HEK293 (cell line): Measurements from ENCODE around the gene FTO.

Experiments used
- KLF1 ChIP-seq: fragments of 450-650 bp; formaldehyde crosslinking; IDR thresholded peaks from 2 replicates; pipeline ENCODE4 v1.5.1; 2016; ENCODE audit warnings: missing biosample characterization, missing genetic modification characterization
- MEIS1 ChIP-seq: sonication (generic); formaldehyde crosslinking; IDR thresholded peaks from 2 replicates; pipeline ENCODE4 v1.8.1; 2022; ENCODE audit warnings: missing genetic modification reagents, mild to moderate bottlenecking, borderline replicate concordance
- OSR2 ChIP-seq: fragments of 450-650 bp; formaldehyde crosslinking; IDR thresholded peaks from 2 replicates; pipeline ENCODE4 v1.5.1; 2016; ENCODE audit warnings: missing biosample characterization, missing genetic modification characterization
- SCRT1 ChIP-seq: fragments of 450-650 bp; formaldehyde crosslinking; IDR thresholded peaks from 2 replicates; pipeline ENCODE4 v1.5.1; 2016; ENCODE audit warnings: missing biosample characterization, missing genetic modification characterization, borderline replicate concordance
- YY1 ChIP-seq: fragments of 450-650 bp; formaldehyde crosslinking; IDR thresholded peaks from 2 replicates; pipeline ENCODE4 v1.5.1; 2018; ENCODE audit warnings: missing biosample characterization, missing genetic modification characterization
- ZFP37 ChIP-seq: fragments of 450-650 bp; formaldehyde crosslinking; IDR thresholded peaks from 2 replicates; pipeline ENCODE4 v1.5.1; 2016; ENCODE audit warnings: missing biosample characterization, missing genetic modification characterization
- ZNF157 ChIP-seq: fragments of 450-650 bp; formaldehyde crosslinking; IDR thresholded peaks from 2 replicates; pipeline ENCODE4 v1.5.1; 2016; ENCODE audit warnings: missing biosample characterization, missing genetic modification characterization
- ZNF174 ChIP-seq: fragments of 450-650 bp; formaldehyde crosslinking; IDR thresholded peaks from 2 replicates; pipeline ENCODE4 v1.5.0; 2017; ENCODE audit warnings: missing biosample characterization, mild to moderate bottlenecking, missing genetic modification characterization
- ZNF239 ChIP-seq: fragments of 450-650 bp; formaldehyde crosslinking; IDR thresholded peaks from 2 replicates; pipeline ENCODE4 v1.5.1; 2016; ENCODE audit warnings: missing biosample characterization, missing genetic modification characterization
- ZNF37A ChIP-seq: fragments of 450-650 bp; IDR thresholded peaks from 2 replicates; pipeline ENCODE4 v1.5.1; 2018; ENCODE audit warnings: missing biosample characterization, missing genetic modification characterization
- ZNF416 ChIP-seq: fragments of 450-650 bp; formaldehyde crosslinking; IDR thresholded peaks from 2 replicates; pipeline ENCODE4 v1.5.1; 2016; ENCODE audit warnings: missing biosample characterization, missing genetic modification characterization
- ZNF473 ChIP-seq: fragments of 450-650 bp; formaldehyde crosslinking; IDR thresholded peaks from 2 replicates; pipeline ENCODE4 v1.5.1; 2017; ENCODE audit warnings: missing biosample characterization, missing genetic modification characterization
- ZNF596 ChIP-seq: fragments of 450-650 bp; IDR thresholded peaks from 2 replicates; pipeline ENCODE4 v1.5.0; 2018; ENCODE audit warnings: missing biosample characterization, mild to moderate bottlenecking, missing genetic modification characterization, moderate library complexity
- ZNF610 ChIP-seq: fragments of 450-650 bp; formaldehyde crosslinking; IDR thresholded peaks from 2 replicates; pipeline ENCODE4 v1.5.1; 2016; ENCODE audit warnings: missing biosample characterization, missing genetic modification characterization, borderline replicate concordance
- ZNF654 ChIP-seq: fragments of 450-650 bp; formaldehyde crosslinking; IDR thresholded peaks from 2 replicates; pipeline ENCODE4 v1.5.1; 2016; ENCODE audit warnings: low read depth, missing biosample characterization, missing genetic modification characterization
- ZNF658 ChIP-seq: fragments of 450-650 bp; formaldehyde crosslinking; IDR thresholded peaks from 2 replicates; pipeline ENCODE4; 2016; ENCODE audit warnings: missing biosample characterization, missing genetic modification characterization
- ZNF670 ChIP-seq: fragments of 450-650 bp; formaldehyde crosslinking; IDR thresholded peaks from 2 replicates; pipeline ENCODE4 v1.5.1; 2016; ENCODE audit warnings: missing biosample characterization, missing genetic modification characterization, low read depth
- ZNF76 ChIP-seq: fragments of 450-650 bp; formaldehyde crosslinking; IDR thresholded peaks from 2 replicates; pipeline ENCODE4; 2016; ENCODE audit warnings: low read depth, missing biosample characterization, missing genetic modification characterization, borderline replicate concordance
- ZNF776 ChIP-seq: fragments of 450-650 bp; formaldehyde crosslinking; IDR thresholded peaks from 2 replicates; pipeline ENCODE4 v1.5.0; 2017; ENCODE audit warnings: missing biosample characterization, missing genetic modification characterization, borderline replicate concordance
- ZNF830 ChIP-seq: fragments of 450-650 bp; IDR thresholded peaks from 2 replicates; pipeline ENCODE4 v1.5.0; 2018; ENCODE audit warnings: missing biosample characterization, missing genetic modification characterization, low read depth, mild to moderate bottlenecking, moderate library complexity
- ZNF843 ChIP-seq: fragments of 450-650 bp; formaldehyde crosslinking; IDR thresholded peaks from 2 replicates; pipeline ENCODE4 v1.5.1; 2016; ENCODE audit warnings: missing biosample characterization, missing genetic modification characterization
- TF ChIP-seq, protein P1 (sequence below): fragments of 450-650 bp; formaldehyde crosslinking; IDR thresholded peaks from 2 replicates; pipeline ENCODE4 v1.5.1; 2016; ENCODE audit warnings: missing biosample characterization, missing genetic modification characterization
- TF ChIP-seq, protein P2 (sequence below): fragments of 450-650 bp; formaldehyde crosslinking; IDR thresholded peaks from 2 replicates; pipeline ENCODE4 v1.5.1; 2017; ENCODE audit warnings: missing biosample characterization, missing genetic modification characterization
- TF ChIP-seq, protein P3 (sequence below): IDR thresholded peaks from 2 replicates; pipeline ENCODE4 v1.6.1; 2011; ENCODE audit warnings: mild to moderate bottlenecking, low read depth, low read length, borderline replicate concordance
- TF ChIP-seq, protein P4 (sequence below): fragments of 450-650 bp; formaldehyde crosslinking; IDR thresholded peaks from 2 replicates; pipeline ENCODE4 v1.5.1; 2016; ENCODE audit warnings: missing biosample characterization, missing genetic modification characterization
- TF ChIP-seq, protein P5 (sequence below): fragments of 450-650 bp; formaldehyde crosslinking; optimal IDR thresholded peaks from 2 replicates; pipeline ENCODE3; 2016; ENCODE audit warnings: missing biosample characterization, mild to moderate bottlenecking, missing genetic modification characterization
- TF ChIP-seq, protein P6 (sequence below): fragments of 450-650 bp; formaldehyde crosslinking; IDR thresholded peaks from 2 replicates; pipeline ENCODE4 v1.5.1; 2016; ENCODE audit warnings: missing biosample characterization, missing genetic modification characterization, borderline replicate concordance

Gene FTO

DNA sequence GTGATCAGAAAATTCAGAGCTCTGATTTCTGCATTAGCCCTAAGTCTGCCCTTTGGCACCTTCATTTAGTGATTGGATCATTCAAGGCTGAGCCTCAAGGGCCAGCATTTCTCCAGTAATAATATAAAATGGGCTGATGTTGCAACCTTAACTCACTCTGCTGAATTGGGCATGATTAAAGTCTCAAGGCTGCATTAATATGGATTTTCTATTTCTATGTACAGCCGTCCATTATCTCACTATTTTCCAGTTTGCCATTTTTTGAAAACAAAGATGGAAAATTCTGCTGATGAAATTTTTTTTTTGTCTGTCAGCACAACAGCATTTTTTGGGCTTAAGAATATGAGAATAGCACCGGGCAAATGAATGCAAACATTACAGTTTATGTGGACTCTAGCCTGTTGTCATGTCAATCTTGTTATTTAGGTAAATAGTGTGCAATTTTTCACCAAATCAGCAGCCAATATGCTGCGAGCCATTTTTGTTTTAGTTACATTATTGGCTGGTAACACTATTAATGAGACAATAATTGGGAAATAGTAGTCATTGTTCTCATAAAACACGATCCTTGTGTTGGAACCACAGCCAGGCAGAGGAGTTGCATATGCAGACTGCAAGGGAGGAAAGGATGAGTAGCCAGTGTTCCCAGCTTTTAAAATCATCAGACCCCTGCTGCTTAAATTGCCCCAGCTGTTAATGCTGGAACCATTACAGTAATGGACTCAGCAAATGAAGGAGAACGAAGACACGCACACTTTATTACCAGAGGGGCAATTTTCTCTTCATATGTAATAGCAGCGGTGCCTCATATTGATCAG is 10.5 kb downstream of the FTO start (continued):
- no peak for TF ChIP-seq ZNF239
- no peak for TF ChIP-seq ZNF670 (tag by site-specific recombination)
- TF ChIP-seq ZNF776: no peak
- no peak for TF ChIP-seq ZNF416
- no peak for TF ChIP-seq ZNF157 (tag by site-specific recombination)
- no peak for TF ChIP-seq KLF1
- TF ChIP-seq ZNF37A: no peak
- TF ChIP-seq, protein P1, sequence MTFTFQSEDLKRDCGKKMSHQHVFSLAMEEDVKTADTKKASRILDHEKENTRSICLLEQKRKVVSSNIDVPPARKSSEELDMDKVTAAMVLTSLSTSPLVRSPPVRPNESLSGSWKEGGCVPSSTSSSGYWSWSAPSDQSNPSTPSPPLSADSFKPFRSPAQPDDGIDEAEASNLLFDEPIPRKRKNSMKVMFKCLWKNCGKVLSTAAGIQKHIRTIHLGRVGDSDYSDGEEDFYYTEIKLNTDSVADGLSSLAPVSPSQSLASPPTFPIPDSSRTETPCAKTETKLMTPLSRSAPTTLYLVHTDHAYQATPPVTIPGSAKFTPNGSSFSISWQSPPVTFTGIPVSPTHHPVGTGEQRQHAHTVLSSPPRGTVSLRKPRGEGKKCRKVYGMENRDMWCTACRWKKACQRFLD (tag by site-specific recombination): no peak
- TF ChIP-seq, protein P2, sequence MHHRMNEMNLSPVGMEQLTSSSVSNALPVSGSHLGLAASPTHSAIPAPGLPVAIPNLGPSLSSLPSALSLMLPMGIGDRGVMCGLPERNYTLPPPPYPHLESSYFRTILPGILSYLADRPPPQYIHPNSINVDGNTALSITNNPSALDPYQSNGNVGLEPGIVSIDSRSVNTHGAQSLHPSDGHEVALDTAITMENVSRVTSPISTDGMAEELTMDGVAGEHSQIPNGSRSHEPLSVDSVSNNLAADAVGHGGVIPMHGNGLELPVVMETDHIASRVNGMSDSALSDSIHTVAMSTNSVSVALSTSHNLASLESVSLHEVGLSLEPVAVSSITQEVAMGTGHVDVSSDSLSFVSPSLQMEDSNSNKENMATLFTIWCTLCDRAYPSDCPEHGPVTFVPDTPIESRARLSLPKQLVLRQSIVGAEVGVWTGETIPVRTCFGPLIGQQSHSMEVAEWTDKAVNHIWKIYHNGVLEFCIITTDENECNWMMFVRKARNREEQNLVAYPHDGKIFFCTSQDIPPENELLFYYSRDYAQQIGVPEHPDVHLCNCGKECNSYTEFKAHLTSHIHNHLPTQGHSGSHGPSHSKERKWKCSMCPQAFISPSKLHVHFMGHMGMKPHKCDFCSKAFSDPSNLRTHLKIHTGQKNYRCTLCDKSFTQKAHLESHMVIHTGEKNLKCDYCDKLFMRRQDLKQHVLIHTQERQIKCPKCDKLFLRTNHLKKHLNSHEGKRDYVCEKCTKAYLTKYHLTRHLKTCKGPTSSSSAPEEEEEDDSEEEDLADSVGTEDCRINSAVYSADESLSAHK (tag by site-specific recombination): peak; percentile 63
- TF ChIP-seq, protein P3, sequence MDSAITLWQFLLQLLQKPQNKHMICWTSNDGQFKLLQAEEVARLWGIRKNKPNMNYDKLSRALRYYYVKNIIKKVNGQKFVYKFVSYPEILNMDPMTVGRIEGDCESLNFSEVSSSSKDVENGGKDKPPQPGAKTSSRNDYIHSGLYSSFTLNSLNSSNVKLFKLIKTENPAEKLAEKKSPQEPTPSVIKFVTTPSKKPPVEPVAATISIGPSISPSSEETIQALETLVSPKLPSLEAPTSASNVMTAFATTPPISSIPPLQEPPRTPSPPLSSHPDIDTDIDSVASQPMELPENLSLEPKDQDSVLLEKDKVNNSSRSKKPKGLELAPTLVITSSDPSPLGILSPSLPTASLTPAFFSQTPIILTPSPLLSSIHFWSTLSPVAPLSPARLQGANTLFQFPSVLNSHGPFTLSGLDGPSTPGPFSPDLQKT: no peak
- peak; percentile 90 for TF ChIP-seq ZNF843 (tag by site-specific recombination)
- no peak for TF ChIP-seq ZNF654 (tag by site-specific recombination)
- TF ChIP-seq ZNF174: no peak
- TF ChIP-seq OSR2 (tag by site-specific recombination): peak; percentile 83
- no peak for TF ChIP-seq ZNF76 (tag by site-specific recombination)
- TF ChIP-seq, protein P4, sequence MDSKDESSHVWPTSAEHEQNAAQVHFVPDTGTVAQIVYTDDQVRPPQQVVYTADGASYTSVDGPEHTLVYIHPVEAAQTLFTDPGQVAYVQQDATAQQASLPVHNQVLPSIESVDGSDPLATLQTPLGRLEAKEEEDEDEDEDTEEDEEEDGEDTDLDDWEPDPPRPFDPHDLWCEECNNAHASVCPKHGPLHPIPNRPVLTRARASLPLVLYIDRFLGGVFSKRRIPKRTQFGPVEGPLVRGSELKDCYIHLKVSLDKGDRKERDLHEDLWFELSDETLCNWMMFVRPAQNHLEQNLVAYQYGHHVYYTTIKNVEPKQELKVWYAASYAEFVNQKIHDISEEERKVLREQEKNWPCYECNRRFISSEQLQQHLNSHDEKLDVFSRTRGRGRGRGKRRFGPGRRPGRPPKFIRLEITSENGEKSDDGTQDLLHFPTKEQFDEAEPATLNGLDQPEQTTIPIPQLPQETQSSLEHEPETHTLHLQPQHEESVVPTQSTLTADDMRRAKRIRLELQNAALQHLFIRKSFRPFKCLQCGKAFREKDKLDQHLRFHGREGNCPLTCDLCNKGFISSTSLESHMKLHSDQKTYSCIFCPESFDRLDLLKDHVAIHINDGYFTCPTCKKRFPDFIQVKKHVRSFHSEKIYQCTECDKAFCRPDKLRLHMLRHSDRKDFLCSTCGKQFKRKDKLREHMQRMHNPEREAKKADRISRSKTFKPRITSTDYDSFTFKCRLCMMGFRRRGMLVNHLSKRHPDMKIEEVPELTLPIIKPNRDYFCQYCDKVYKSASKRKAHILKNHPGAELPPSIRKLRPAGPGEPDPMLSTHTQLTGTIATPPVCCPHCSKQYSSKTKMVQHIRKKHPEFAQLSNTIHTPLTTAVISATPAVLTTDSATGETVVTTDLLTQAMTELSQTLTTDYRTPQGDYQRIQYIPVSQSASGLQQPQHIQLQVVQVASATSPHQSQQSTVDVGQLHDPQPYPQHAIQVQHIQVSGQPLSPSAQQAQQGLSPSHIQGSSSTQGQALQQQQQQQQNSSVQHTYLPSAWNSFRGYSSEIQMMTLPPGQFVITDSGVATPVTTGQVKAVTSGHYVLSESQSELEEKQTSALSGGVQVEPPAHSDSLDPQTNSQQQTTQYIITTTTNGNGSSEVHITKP (tag by site-specific recombination): peak; percentile 38
- TF ChIP-seq ZNF658: no peak
- no peak for TF ChIP-seq YY1 (tag by site-specific recombination)
- no peak for TF ChIP-seq SCRT1 (tag by site-specific recombination)
- TF ChIP-seq, protein P5, sequence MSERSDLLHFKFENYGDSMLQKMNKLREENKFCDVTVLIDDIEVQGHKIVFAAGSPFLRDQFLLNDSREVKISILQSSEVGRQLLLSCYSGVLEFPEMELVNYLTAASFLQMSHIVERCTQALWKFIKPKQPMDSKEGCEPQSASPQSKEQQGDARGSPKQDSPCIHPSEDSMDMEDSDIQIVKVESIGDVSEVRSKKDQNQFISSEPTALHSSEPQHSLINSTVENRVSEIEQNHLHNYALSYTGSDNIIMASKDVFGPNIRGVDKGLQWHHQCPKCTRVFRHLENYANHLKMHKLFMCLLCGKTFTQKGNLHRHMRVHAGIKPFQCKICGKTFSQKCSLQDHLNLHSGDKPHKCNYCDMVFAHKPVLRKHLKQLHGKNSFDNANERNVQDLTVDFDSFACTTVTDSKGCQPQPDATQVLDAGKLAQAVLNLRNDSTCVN (tag by site-specific recombination): no peak
- TF ChIP-seq, protein P6, sequence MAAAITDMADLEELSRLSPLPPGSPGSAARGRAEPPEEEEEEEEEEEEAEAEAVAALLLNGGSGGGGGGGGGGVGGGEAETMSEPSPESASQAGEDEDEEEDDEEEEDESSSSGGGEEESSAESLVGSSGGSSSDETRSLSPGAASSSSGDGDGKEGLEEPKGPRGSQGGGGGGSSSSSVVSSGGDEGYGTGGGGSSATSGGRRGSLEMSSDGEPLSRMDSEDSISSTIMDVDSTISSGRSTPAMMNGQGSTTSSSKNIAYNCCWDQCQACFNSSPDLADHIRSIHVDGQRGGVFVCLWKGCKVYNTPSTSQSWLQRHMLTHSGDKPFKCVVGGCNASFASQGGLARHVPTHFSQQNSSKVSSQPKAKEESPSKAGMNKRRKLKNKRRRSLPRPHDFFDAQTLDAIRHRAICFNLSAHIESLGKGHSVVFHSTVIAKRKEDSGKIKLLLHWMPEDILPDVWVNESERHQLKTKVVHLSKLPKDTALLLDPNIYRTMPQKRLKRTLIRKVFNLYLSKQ (tag by site-specific recombination): no peak
- TF ChIP-seq ZNF473: no peak
- no peak for TF ChIP-seq ZNF610 (tag by site-specific recombination)
- no peak for TF ChIP-seq ZFP37 (tag by site-specific recombination)
- TF ChIP-seq ZNF830 (tag by site-specific recombination): no peak
- no peak for TF ChIP-seq MEIS1 (CRISPR knock-in tag)
- TF ChIP-seq ZNF596 (tag by site-specific recombination): peak; percentile 64
